CD8-positive, alpha-beta memory T cell (primary cell): Measurements from ENCODE around the gene CA5A. TPM values are rescaled to one million over a fixed set of nuclear protein-coding genes. Genes with fewer than 3 reads are reported as not detected.
"Not testable (repeated sequence)": the region's sequence is repeated elsewhere in the genome, so short reads cannot be mapped to it uniquely, and the experiment has no call there.

Source experiments
- CTCF ChIA-PET: fragments of 350-600 bp; sonication (Branson Sonifier 250); formaldehyde crosslinking; loops from one replicate; lab custom pipeline; 2021; ENCODE audit warnings: antibody characterized with exemption; lab: Charles Lee
- POLR2A ChIA-PET: fragments of 350-600 bp; sonication (Branson Sonifier 250); formaldehyde crosslinking; loops from one replicate; lab custom pipeline; 2021; ENCODE audit warnings: antibody characterized with exemption; lab: Charles Lee
- DNase-seq, 5 donors: peaks; one replicate each; pipeline versions ENCODE4 v3.0.0 to v3.0.0-alpha.2; 2020 to 2022; ENCODE audit warnings: mixed read lengths in 1 of 5
- H3K27ac ChIP-seq: one replicate; pipeline ENCODE4 v1.7.0; 2013; ENCODE audit warnings: low read depth, mild to moderate bottlenecking, low read length, moderate library complexity
- H3K27me3 ChIP-seq: 2 replicates; pipeline ENCODE4 v1.7.0; 2013; ENCODE audit warnings: low read length, mild to moderate bottlenecking; ENCODE audit not compliant: insufficient read depth, poor library complexity, severe bottlenecking
- H3K36me3 ChIP-seq: 2 replicates; pipeline ENCODE4 v1.7.0; 2013; ENCODE audit warnings: mild to moderate bottlenecking, low read length, moderate library complexity; ENCODE audit not compliant: insufficient read depth
- H3K4me1 ChIP-seq: 2 replicates; pipeline ENCODE4 v1.7.0; 2013; ENCODE audit warnings: mild to moderate bottlenecking, low read length, moderate library complexity; ENCODE audit not compliant: insufficient read depth
- H3K4me3 ChIP-seq: 2 replicates; pipeline ENCODE4 v1.7.0; 2013; ENCODE audit warnings: mild to moderate bottlenecking, low read length
- H3K9me3 ChIP-seq: 2 replicates; pipeline ENCODE4 v1.7.0; 2013; ENCODE audit warnings: mild to moderate bottlenecking, low read length
- H3K27ac Mint-ChIP-seq, 8 donors: one replicate each; pipeline ENCODE4 v1.8.0; 2020 to 2021; ENCODE audit warnings: mixed read lengths in 8 of 8, mild to moderate bottlenecking in 6 of 8, inconsistent platforms in 3 of 8, moderate library complexity in 3 of 8
- H3K27me3 Mint-ChIP-seq, 2 donors: one replicate each; pipeline ENCODE4 v1.8.0; 2020 to 2021; ENCODE audit warnings: mixed read lengths in 2 of 2, mild to moderate bottlenecking in 1 of 2, moderate library complexity in 1 of 2
- H3K36me3 Mint-ChIP-seq, 3 donors: one replicate each; pipeline ENCODE4 v1.8.0; 2020 to 2021; ENCODE audit warnings: mixed read lengths in 3 of 3, inconsistent platforms in 1 of 3, mild to moderate bottlenecking in 1 of 3
- H3K4me1 Mint-ChIP-seq, 3 donors: one replicate each; pipeline ENCODE4 v1.8.0; 2020 to 2021; ENCODE audit warnings: mixed read lengths in 3 of 3, inconsistent platforms in 1 of 3, mild to moderate bottlenecking in 1 of 3
- H3K4me3 Mint-ChIP-seq, 7 donors: one replicate each; pipeline ENCODE4 v1.8.0; 2020 to 2021; ENCODE audit warnings: mixed read lengths in 7 of 7, mild to moderate bottlenecking in 6 of 7, moderate library complexity in 4 of 7, inconsistent platforms in 2 of 7
- H3K9me3 Mint-ChIP-seq, 5 donors: one replicate each; pipeline ENCODE4 v1.8.0; 2020 to 2022; ENCODE audit warnings: mixed read lengths in 5 of 5, mild to moderate bottlenecking in 3 of 5, moderate library complexity in 2 of 5, inconsistent platforms in 1 of 5
- polyA plus RNA-seq: library from polyadenylated mRNA; unstranded; fragments of 300-500 nt; fragmentation: Illumina TruSeq; gene quantifications from one replicate; pipeline ENCODE4 v1.2.3, GENCODE V29; 2021
- total RNA-seq, 2 experiments: library from RNA; stranded (reverse); gene quantifications; one replicate each; pipeline ENCODE4 v1.2.3, GENCODE V29; 2021

The CA5A gene
- total and polyA plus RNA-seq, 3 experiments from 2014 or later, result not detected

DNA sequence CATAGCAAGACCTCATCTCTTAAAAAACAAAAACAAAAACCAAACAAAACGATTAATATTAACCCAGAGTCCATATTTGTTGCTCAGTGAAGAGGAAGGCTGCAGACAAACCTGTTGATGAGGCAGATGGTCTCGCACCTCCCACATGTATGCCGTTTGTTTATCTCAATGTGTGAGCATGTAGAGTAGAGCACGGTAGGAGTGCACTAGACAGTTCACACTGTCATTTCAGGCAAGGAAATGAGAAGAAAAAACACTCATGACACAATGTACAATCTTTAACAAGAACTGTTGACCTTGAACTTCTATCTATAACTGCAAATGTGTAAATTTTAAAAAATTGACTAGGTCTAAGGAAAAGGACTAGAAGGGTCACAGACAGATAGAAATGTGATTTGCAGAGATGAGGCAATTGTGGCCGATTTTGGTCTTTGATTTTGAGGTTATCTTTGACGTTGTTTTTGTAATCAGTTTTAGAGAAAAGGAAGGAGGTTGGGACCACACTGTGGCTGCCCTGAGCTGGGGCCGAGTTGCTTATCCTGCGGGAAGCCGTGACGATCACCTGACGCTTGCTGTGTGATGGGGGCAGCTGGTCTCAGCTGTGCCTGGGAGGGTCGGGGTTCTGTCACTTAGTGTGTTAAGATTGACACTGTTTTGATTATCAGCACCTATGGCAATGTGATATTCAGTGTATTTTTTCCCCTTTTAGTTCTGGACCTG is 43.7 kb upstream of the CA5A start:
- CTCF ChIA-PET, H3K27me3 ChIP-seq, H3K36me3 ChIP-seq, H3K4me3 ChIP-seq, H3K4me1 ChIP-seq, H3K27ac ChIP-seq, POLR2A ChIA-PET, H3K9me3 ChIP-seq, H3K27me3 Mint-ChIP-seq, H3K9me3 Mint-ChIP-seq: not testable (repeated sequence)
- H3K36me3 Mint-ChIP-seq, result peaks cover 20 to 81% (median 24%) of the 10 kb centered on the region in 3 donors
- peak in 3 of 5 donors; percentile 33 to 63 (median 51) for DNase-seq
- H3K4me3 Mint-ChIP-seq, result peak overlapping the region; percentile 3 to 61 (median 43)
- H3K4me1 Mint-ChIP-seq, result peaks cover 45 to 58% (median 49%) of the 10 kb centered on the region in 3 donors
- H3K27ac Mint-ChIP-seq, result peak overlapping the region; percentile 59 to 94 (median 77)

DNA sequence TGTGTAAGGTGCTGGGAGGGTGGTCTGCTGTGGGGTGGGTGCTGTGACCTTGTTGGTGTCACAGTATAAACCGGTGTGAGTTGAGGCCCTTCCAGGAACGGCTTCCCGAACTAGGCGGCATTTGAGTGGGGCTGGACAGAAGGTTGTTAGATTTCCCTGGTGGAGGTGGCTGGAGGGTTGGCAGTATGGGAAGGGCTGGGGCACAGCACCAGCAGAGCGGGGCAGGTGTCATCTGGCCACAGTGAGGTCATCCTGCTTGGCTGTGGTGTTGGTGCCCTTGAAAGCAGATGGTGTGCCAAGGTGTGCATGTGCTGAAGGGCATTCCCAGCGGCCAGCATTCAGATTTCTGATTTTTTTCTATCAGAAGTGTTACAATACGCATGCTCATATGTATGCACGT is 43.0 kb upstream of the CA5A start:
- Mint-ChIP-seq H3K4me1 (peaks cover 47 to 61% (median 51%) of the 10 kb centered on the region in 3 donors), H3K9me3 (no peaks in the 10 kb centered on the region), H3K27ac (peak overlapping the region; percentile 49 to 94 (median 77)), H3K27me3 (no peaks in the 10 kb centered on the region), H3K4me3 (peak overlapping the region in 2 of 7 donors; percentile 11 to 37), H3K36me3 (peaks cover 21 to 77% (median 22%) of the 10 kb centered on the region in 3 donors)
- DNase-seq, result no peak
- no peak overlapping the region for H3K27ac ChIP-seq
- no peak overlapping the region for H3K4me3 ChIP-seq
- POLR2A ChIA-PET, result no interaction called here
- CTCF ChIA-PET, result no interaction called here
- peaks cover 6% of the 10 kb centered on the region for H3K4me1 ChIP-seq
- no peaks in the 10 kb centered on the region for H3K27me3 ChIP-seq
- H3K36me3 ChIP-seq, result peaks cover under 1% of the 10 kb centered on the region
- H3K9me3 ChIP-seq, result no peaks in the 10 kb centered on the region

DNA sequence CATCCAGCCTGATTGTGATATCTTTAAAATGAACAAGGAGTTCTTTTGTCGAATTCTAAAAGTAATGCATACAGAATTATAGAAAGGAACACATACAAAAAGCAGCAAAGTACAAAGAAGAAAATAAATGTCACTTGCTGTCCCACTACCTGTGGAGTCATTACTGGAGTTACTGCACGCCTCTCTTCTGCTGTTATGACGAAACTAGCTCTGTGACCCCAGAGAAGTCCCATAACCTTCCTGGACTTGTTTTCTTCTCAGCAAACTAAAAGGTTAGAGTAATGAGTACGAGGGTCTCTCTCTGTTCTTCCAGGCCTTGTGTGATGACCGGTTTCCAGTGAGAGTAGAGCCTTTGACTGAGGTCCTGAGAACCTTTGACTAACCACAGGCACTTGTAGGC is 41.8 kb upstream of the CA5A start:
- Histone ChIP-seq H3K9me3 (no peaks in the 10 kb centered on the region), H3K36me3 (no peaks in the 10 kb centered on the region), H3K4me1 (peaks cover 6% of the 10 kb centered on the region), H3K27me3 (no peaks in the 10 kb centered on the region), H3K27ac (no peak overlapping the region), H3K4me3 (no peak overlapping the region)
- no peak overlapping the region for H3K4me3 Mint-ChIP-seq
- H3K9me3 Mint-ChIP-seq, result peaks cover 0 to under 1% (median under 1%) of the 10 kb centered on the region in 5 donors
- H3K36me3 Mint-ChIP-seq, result peaks cover 23 to 73% (median 24%) of the 10 kb centered on the region in 3 donors
- DNase-seq, result no peak
- CTCF ChIA-PET, result no interaction called here
- no peaks in the 10 kb centered on the region for H3K27me3 Mint-ChIP-seq
- POLR2A ChIA-PET, result no interaction called here
- peak overlapping the region in 3 of 8 donors; percentile 5 to 47 (median 14) for H3K27ac Mint-ChIP-seq
- peaks cover 51 to 67% (median 58%) of the 10 kb centered on the region in 3 donors for H3K4me1 Mint-ChIP-seq

DNA sequence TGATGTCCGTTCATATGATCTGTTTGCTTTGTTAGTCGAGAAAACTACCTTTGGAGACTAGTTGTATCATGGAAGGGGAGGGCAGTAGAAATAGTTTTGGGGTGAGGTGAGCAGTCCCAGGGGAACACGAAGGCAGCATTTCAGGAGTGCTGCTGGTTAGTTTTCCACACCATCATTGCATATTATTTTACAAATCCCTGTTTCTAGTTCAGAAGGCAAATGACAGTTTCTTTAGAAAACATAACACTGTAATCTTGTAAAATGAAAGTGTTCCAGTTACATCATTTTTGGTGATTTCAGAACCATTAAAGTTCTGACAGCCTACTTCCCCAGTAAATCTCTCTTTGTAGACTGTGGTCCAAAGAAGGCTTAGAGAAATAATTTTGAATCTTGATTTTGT is 40.3 kb upstream of the CA5A start:
- H3K9me3 Mint-ChIP-seq, result peaks cover 5 to 14% (median 12%) of the 10 kb centered on the region in 5 donors
- H3K4me1 Mint-ChIP-seq, result peaks cover 47 to 60% (median 52%) of the 10 kb centered on the region in 3 donors
- no peaks in the 10 kb centered on the region for H3K27me3 Mint-ChIP-seq

DNA sequence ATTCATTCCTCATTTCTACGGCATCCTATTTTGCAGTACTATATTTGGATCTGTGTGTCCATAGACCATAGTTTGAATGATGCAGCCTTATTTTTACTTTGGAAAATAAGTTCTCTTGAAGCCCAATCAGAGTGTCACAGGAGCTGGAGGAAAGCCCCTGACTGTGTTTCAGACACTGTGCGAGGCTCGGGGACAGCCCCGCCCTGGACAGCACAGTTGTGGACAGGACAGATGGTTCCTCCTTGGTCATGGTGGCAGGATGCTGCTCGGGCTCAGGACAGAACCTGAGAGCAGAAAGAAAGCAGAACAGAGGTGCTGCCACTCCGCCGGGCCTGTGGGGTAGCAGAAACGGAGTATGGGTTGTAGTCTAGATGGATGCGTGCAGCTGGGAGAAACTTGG is 37.8 kb upstream of the CA5A start:
- Mint-ChIP-seq H3K4me1 (peaks cover 31 to 47% (median 46%) of the 10 kb centered on the region in 3 donors), H3K36me3 (peaks cover 31 to 77% (median 52%) of the 10 kb centered on the region in 3 donors), H3K27me3 (no peaks in the 10 kb centered on the region), H3K27ac (peak overlapping the region in 3 of 8 donors; percentile 36 to 76 (median 67)), H3K9me3 (peaks cover 11 to 19% (median 17%) of the 10 kb centered on the region in 5 donors), H3K4me3 (no peak overlapping the region)
- Histone ChIP-seq H3K27ac (no peak overlapping the region), H3K4me3 (no peak overlapping the region), H3K27me3 (no peaks in the 10 kb centered on the region), H3K36me3 (no peaks in the 10 kb centered on the region), H3K4me1 (no peaks in the 10 kb centered on the region), H3K9me3 (no peaks in the 10 kb centered on the region)
- no peak for DNase-seq
- POLR2A ChIA-PET, result no interaction called here
- CTCF ChIA-PET, result no interaction called here

More for the DNA sequence above, 40.3 kb upstream of the CA5A start:
- Mint-ChIP-seq H3K4me3 (no peak overlapping the region), H3K27ac (no peak overlapping the region), H3K36me3 (peaks cover 23 to 71% (median 33%) of the 10 kb centered on the region in 3 donors)
- ChIA-PET CTCF (no interaction called here), POLR2A (no interaction called here)
- DNase-seq, result no peak
- Histone ChIP-seq H3K9me3 (no peaks in the 10 kb centered on the region), H3K27ac (no peak overlapping the region), H3K4me1 (peaks cover 6% of the 10 kb centered on the region), H3K36me3 (no peaks in the 10 kb centered on the region), H3K27me3 (no peaks in the 10 kb centered on the region), H3K4me3 (no peak overlapping the region)

DNA sequence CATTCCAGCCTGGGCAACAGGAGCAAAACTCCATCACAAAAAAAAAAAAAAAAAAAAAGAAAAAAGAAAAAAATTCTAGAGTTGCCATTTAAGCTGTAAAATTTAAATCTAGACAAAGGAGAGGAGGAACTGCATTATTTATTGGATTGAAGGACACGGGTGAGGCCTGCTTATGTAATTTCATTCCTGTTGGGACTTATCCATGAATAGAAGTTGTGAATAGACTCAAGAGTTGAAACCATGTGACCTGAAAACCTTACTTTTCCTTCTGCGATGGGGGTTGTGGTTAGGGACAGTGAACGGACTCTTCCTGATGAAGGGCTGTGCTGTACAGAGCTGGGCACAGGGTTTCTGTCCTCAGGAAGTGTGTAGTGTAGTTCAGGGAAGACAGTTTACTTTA is 37.4 kb upstream of the CA5A start:
- H3K4me1 ChIP-seq, result no peaks in the 10 kb centered on the region
- Mint-ChIP-seq H3K36me3 (peaks cover 31 to 76% (median 52%) of the 10 kb centered on the region in 3 donors), H3K27me3 (no peaks in the 10 kb centered on the region), H3K4me1 (peaks cover 30 to 45% (median 42%) of the 10 kb centered on the region in 3 donors), H3K27ac (no peak overlapping the region), H3K4me3 (no peak overlapping the region), H3K9me3 (peaks cover 11 to 19% (median 17%) of the 10 kb centered on the region in 5 donors)
- CTCF ChIA-PET, result no interaction called here
- H3K4me3 ChIP-seq, result no peak overlapping the region
- POLR2A ChIA-PET, result no interaction called here
- no peaks in the 10 kb centered on the region for H3K9me3 ChIP-seq
- H3K27ac ChIP-seq, result no peak overlapping the region
- no peaks in the 10 kb centered on the region for H3K36me3 ChIP-seq
- no peaks in the 10 kb centered on the region for H3K27me3 ChIP-seq
- no peak for DNase-seq

DNA sequence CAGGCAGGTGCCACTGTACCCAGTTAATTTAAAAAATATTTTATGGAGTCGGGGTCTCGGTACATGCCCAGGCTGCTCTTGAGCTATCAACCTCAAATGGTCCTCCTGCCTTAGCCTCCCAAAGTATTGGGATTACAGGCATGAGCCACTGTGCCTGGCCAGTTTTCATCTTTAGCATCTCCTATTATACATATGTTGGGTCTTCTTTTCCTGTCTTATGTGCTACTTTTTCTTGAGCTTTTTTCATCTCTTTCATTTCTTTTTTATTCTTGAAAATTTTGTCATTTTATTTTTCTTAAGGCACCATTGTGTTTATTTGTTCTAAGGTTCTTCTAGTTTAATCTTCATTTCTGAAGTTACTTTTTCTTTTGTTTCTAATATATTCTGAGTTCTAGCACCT is 35.6 kb upstream of the CA5A start:
- Histone ChIP-seq H3K9me3 (no peaks in the 10 kb centered on the region), H3K4me3 (no peak overlapping the region), H3K36me3 (no peaks in the 10 kb centered on the region), H3K27ac (no peak overlapping the region), H3K4me1 (peaks cover under 1% of the 10 kb centered on the region), H3K27me3 (no peaks in the 10 kb centered on the region)
- H3K4me1 Mint-ChIP-seq, result peaks cover 31 to 45% (median 40%) of the 10 kb centered on the region in 3 donors
- ChIA-PET CTCF (interaction anchor here (1.2 kb wide), 1 partner anchor 100 kb away, joined by 3 read pairs; no protein-coding TSS in a partner anchor), POLR2A (interaction anchor here (0.5 kb wide), 1 partner anchor 57 kb away, joined by 3 read pairs; no protein-coding TSS in a partner anchor)
- H3K36me3 Mint-ChIP-seq, result peaks cover 31 to 64% (median 52%) of the 10 kb centered on the region in 3 donors
- peaks cover 11 to 19% (median 17%) of the 10 kb centered on the region in 5 donors for H3K9me3 Mint-ChIP-seq
- no peak for DNase-seq
- H3K27ac Mint-ChIP-seq, result peak overlapping the region in 1 of 8 donors; percentile 29
- no peaks in the 10 kb centered on the region for H3K27me3 Mint-ChIP-seq
- no peak overlapping the region for H3K4me3 Mint-ChIP-seq

DNA sequence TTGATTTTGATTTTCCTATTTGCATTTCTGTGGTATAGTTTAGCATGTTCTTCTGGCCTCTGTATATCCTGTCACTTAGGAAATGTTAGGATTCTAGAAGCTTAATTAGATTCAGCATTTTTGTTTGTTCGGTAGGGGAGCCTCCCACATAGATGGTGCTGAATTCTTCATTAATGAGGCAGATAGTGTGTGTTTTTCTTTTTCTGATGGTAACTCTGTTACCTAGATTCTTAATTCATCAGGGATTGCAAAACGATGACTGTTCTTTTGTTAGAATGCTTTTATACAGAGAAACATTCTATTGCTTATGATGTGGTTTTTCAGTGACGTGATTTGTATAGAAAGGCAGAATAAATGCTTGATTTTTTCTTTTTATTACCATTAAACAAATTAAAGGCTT is 33.9 kb upstream of the CA5A start:
- CTCF ChIA-PET, result no interaction called here
- H3K27me3 Mint-ChIP-seq, result no peaks in the 10 kb centered on the region
- no peak overlapping the region for H3K27ac ChIP-seq
- no peak overlapping the region for H3K27ac Mint-ChIP-seq
- no peak overlapping the region for H3K4me3 Mint-ChIP-seq
- H3K9me3 ChIP-seq, result no peaks in the 10 kb centered on the region
- H3K4me3 ChIP-seq, result no peak overlapping the region
- DNase-seq, result no peak
- POLR2A ChIA-PET, result no interaction called here
- peaks cover 8% of the 10 kb centered on the region for H3K4me1 ChIP-seq
- peaks cover 24 to 49% (median 42%) of the 10 kb centered on the region in 3 donors for H3K36me3 Mint-ChIP-seq
- peaks cover 11 to 19% (median 17%) of the 10 kb centered on the region in 5 donors for H3K9me3 Mint-ChIP-seq
- H3K4me1 Mint-ChIP-seq, result peaks cover 41 to 54% (median 52%) of the 10 kb centered on the region in 3 donors
- no peaks in the 10 kb centered on the region for H3K36me3 ChIP-seq
- no peaks in the 10 kb centered on the region for H3K27me3 ChIP-seq
